NCI-H446 (cell line): Measurements from ENCODE around the gene PLEK2.
A peak's percentile ranks its signal among the peaks of the same experiment; 100 is the strongest.
"Not testable (repeated sequence)": the region's sequence is repeated elsewhere in the genome, so short reads cannot be mapped to it uniquely, and the experiment has no call there.

Experiments
- DNase-seq, 2 experiments: peaks; one replicate each; lab custom pipeline; 2025; lab: John Stamatoyannopoulos, UW

PLEK2 gene

GRCh38 chr14:67428501-67429031 lies 16.6 kb upstream of the PLEK2 start:
- no peak for DNase-seq

DNA sequence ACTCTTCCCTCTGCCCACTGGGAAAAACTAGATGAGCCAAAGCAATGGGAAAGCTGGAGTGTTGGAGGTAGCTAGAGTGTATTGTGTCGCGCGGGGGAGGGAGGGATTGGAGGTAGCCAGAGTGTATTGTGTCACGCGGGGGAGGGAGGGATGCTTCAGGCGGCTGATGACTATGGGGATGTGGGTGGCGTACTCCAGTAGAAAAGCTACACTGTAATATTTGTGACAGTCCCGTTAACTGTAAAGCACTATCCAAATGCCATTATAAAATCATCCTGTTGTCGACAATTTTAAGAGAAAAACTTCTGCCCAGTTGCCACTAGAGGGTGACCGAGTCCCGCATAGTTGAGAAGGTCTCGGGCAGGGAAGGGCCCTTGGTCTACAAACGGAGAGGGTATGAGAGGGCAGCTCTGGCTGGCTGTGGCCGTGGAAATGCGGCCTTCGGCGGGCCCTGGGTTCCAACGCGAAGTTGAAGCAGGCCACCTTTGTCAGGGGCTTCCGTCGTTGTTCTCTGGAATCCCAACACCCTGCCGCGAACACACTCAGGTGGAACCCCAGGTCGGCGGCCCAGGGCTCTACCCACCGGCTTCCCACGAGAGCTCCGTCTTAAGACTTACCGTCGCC lies 15.1 kb upstream of the PLEK2 start:
- peak; percentile 16 to 83 for DNase-seq

GRCh38 chr14:67426161-67426560 lies 14.2 kb upstream of the PLEK2 start:
- DNase-seq = no peak

DNA sequence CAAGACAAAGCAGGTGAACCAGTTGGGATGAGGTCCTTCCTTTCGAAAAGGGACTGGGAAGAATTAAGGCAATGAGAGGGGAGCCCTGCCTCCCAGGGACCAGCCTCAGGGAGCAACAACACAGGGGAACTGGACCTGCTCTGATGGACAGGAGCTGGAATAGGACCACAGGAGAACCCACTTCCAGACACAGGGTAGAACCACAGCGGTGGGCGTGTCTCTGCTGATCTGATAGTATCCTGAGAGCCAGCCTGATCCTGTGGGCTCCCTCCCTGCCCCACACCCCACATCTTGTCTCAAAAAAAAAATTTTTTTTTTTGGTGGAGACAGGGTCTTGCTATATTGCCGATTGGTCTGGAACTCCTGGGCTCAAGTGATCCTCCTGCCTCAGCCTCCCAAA lies 13.6 kb upstream of the PLEK2 start:
- DNase-seq = no peak

GRCh38 chr14:67424539-67424938 lies 12.6 kb upstream of the PLEK2 start:
- DNase-seq = no peak

- DNase-seq = no peak
Observed at GRCh38 chr14:67423424-67423823, 11.5 kb upstream of the PLEK2 start.

- DNase-seq = no peak
Observed at GRCh38 chr14:67421356-67422224, 9.6 kb upstream of the PLEK2 start.

- DNase-seq = no peak
Observed at GRCh38 chr14:67420102-67420739, 8.3 kb upstream of the PLEK2 start.

DNA sequence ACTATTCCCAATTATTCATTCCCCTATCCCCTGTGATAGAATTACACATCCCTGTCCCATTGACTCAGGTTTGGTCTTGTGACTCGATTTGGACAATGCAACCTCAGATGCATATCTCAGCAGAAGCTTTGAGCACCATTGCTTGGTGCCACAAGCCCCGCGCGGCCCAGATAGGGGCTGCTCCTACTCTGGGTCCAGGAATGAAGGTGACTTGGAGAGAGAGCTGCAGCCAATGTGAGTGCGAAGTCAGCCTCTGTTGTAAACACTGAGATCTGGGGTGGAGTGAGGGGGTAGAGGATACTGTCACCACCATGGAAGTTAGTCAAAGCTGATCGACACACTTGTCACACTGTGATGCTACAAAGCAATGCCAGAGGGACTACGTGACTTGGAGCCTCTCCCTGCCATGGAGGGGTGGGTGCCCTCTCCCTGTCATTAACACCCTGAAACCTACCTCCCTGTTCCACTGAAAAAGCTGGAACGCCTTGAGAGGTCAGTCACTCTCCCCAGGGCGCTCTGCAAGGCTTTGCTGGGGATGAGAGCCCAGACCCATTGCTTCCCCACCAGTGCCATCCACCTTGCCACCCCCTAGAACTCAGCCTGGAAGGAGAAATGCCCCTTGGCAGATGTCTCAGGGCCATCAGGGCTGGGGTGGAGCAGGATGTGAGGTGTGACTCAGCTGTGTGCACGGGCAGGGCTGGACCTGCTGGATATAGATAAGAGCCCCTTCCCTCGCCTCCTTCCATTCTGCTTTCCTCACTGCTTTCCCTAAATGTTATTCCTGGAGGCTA lies 6.6 kb upstream of the PLEK2 start:
- no peak for DNase-seq

GRCh38 chr14:67417633-67418032 lies 5.7 kb upstream of the PLEK2 start:
- DNase-seq = no peak

DNA sequence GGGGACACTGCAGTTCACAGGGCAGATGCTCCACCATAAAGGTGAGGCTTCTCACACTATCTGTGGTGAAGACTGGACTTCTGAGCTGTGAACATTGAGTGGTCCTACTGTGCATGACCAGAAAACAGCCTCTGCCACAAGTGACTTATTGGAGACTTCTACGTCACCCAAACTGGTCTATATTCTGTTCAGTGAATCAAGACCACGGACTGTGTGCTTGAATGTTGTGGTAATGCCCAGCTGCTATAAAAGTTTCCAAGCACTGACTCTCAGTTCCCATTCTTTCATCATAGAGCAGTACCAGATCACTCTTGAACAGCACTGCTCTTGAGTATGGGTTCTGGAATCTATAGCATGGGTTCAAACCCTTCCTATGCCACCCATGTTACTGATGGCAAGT lies 4.8 kb upstream of the PLEK2 start:
- no peak for DNase-seq

GRCh38 chr14:67416085-67416484 lies 4.1 kb upstream of the PLEK2 start:
- no peak for DNase-seq

- not testable (repeated sequence) for DNase-seq
Observed at GRCh38 chr14:67415610-67416009, 3.6 kb upstream of the PLEK2 start.

GRCh38 chr14:67413806-67414769 lies 2.1 kb upstream of the PLEK2 start:
- no peak for DNase-seq

DNA sequence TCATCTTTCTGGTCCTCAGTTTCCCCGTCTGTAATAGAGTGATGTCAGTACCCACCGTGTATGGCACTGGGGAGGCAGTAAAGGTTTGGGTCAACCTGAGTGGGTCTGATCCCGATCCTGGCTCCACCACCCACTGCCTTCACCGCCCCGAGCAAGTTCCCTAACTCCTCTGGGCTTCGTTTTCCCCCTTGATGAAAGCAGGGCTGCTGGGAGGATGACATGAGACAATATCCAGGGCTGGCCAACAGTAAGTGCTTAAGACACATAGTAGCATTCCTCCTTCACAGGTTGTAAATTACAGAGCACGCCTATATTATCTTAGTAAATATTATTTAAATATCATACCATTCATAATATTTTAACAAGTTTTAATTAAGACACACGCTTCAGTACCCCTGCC lies 595 bp downstream of the PLEK2 start:
- no peak for DNase-seq

DNA sequence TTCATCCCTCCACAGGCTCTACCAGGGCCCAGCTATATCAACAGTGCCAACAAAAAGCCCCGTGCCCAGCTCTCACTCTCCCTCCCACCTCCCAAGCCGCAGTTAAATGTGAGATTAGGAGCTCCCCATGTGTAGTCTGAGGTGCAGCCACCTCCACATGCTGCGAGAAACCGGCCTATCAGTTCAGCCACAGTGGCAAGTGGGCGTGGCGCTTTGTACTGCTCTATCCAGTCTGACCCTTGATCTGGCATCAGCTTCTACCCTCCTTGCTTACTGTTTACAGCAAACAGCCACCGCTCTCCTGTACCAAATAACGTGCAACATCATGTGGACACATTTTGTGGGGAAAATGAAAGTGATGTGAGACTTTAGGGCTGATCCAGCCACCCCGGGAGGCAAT lies 1.7 kb downstream of the PLEK2 start:
- no peak for DNase-seq

DNA sequence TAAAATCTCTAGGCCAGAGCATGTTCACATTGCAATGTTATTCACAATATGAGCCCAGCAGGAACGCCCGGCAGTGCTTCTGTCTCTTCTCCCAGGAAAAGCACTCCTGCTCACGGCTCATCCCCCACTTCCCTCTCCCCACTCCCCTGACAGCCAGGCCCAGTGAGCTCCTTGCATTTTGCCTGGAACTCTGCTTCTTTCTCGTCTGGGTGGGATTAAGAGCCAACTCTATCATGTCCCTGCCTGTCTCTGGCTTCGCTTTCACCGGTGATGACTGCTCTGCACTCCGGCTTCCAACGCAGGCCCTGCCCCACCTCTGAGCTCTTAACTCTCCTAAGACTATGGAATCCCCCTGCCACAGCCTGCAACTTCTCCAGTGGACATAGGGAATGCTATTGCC lies 2.5 kb downstream of the PLEK2 start:
- no peak for DNase-seq

GRCh38 chr14:67408122-67408801 lies 3.7 kb downstream of the PLEK2 start:
- not testable (repeated sequence) for DNase-seq

GRCh38 chr14:67405771-67406170 lies 6.2 kb downstream of the PLEK2 start:
- DNase-seq = no peak

- DNase-seq = no peak
Observed at GRCh38 chr14:67400434-67400833, 11.5 kb downstream of the PLEK2 start.
